BE2C (cell line): Measurements from ENCODE around the gene ARHGAP26.
"Not testable (repeated sequence)": the region's sequence is repeated elsewhere in the genome, so short reads cannot be mapped to it uniquely, and the experiment has no call there.

ENCODE experiments used
- DNase-seq: peaks from one replicate; pipeline ENCODE4 v3.0.0-alpha.2; 2020
- H3K27me3 ChIP-seq: fragments of 250-450 bp; sonication (Bioruptor Pico); 2 replicates; pipeline ENCODE4 v1.5.1; 2020; ENCODE audit warnings: mild to moderate bottlenecking
- H3K36me3 ChIP-seq: fragments of 250-450 bp; sonication (Bioruptor Pico); 2 replicates; pipeline ENCODE4 v1.5.1; 2020; ENCODE audit warnings: mild to moderate bottlenecking
- H3K4me1 ChIP-seq: fragments of 250-450 bp; sonication (Bioruptor Pico); 2 replicates; pipeline ENCODE4 v1.5.1; 2020
- H3K4me3 ChIP-seq: 2 replicates; pipeline ENCODE4 v1.5.1; 2011; ENCODE audit warnings: low read depth, low read length
- H3K9me3 ChIP-seq: fragments of 250-450 bp; sonication (Bioruptor Pico); 2 replicates; pipeline ENCODE4 v1.5.1; 2020
- TF ChIP-seq, protein P1 (sequence below): IDR thresholded peaks from 2 replicates; pipeline ENCODE4 v1.5.1; 2012; ENCODE audit warnings: mild to moderate bottlenecking, low read depth, low read length

ARHGAP26 gene

DNA sequence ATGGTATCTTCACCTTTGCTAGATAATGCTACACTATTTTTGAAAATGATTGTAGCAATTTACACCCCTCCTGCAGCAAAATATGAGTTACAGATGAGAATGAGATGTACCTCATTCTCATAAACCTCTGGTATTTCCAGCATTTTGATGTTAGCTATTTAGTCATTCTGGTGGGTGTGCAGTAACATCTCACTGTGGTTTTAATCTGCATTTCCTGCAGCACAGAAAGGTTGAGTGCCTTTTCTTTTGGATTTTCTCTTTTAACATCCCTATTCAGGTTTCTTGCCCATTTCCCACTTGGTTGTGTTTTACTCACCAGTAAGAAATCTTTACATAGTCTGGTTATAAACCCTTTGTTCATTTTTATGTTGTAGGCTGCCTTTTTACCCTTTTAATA, 427.1 kb downstream of the ARHGAP26 start:
- DNase-seq = no peak
- Histone ChIP-seq H3K36me3 (no peaks in the 10 kb centered on the region), H3K4me1 (no peaks in the 10 kb centered on the region; the same call in 1 of the 2 replicates), H3K27me3 (no peaks in the 10 kb centered on the region), H3K9me3 (no peaks in the 10 kb centered on the region), H3K4me3 (no peak overlapping the region)
- TF ChIP-seq, protein P1, sequence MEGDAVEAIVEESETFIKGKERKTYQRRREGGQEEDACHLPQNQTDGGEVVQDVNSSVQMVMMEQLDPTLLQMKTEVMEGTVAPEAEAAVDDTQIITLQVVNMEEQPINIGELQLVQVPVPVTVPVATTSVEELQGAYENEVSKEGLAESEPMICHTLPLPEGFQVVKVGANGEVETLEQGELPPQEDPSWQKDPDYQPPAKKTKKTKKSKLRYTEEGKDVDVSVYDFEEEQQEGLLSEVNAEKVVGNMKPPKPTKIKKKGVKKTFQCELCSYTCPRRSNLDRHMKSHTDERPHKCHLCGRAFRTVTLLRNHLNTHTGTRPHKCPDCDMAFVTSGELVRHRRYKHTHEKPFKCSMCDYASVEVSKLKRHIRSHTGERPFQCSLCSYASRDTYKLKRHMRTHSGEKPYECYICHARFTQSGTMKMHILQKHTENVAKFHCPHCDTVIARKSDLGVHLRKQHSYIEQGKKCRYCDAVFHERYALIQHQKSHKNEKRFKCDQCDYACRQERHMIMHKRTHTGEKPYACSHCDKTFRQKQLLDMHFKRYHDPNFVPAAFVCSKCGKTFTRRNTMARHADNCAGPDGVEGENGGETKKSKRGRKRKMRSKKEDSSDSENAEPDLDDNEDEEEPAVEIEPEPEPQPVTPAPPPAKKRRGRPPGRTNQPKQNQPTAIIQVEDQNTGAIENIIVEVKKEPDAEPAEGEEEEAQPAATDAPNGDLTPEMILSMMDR = no peak

DNA sequence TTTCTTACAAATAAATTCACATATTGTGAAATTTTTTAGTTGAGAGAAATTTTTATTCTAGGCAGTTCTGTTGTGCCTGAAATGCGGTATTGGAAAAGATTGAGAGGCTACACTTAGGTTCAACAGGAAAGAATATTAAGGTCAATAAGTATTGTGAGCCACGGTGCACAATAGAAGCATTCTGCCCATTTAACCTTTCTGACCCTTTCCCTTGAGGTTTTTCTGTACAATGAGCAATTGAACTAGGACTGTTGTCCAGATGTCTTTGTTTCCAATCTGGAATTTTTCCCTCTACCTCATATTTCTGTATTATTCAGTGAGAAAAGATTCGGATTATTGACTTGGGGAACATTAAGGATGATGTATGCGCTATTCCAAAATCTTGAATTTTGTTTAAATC, 428.2 kb downstream of the ARHGAP26 start:
- TF ChIP-seq, protein P1 = no peak
- no peak overlapping the region for H3K4me3 ChIP-seq
- no peaks in the 10 kb centered on the region for H3K27me3 ChIP-seq
- H3K9me3 ChIP-seq = no peaks in the 10 kb centered on the region
- DNase-seq = no peak
- H3K4me1 ChIP-seq = no peaks in the 10 kb centered on the region; the same call in 1 of the 2 replicates
- H3K36me3 ChIP-seq = no peaks in the 10 kb centered on the region

DNA sequence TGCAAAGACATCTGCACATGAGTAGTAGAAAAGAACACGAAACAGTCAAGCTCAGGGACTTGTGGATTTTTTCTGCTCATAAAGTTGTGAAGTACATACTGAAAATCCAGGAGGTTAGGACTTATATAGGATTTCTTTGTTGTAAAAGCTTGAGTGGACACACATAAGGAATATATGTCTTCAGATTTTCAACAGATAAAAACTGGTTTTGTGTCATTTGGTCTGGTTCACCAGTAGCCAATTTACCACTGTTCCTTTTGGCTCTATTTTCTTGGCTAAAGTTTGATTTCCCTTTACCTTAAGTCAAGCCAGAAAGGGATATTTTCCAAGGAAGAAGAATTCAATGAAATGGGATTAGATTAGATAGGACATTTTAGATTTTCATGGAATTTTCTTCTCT, 429.0 kb downstream of the ARHGAP26 start:
- Histone ChIP-seq H3K9me3 (no peaks in the 10 kb centered on the region), H3K36me3 (no peaks in the 10 kb centered on the region), H3K4me1 (no peaks in the 10 kb centered on the region; the same call in 1 of the 2 replicates), H3K27me3 (no peaks in the 10 kb centered on the region), H3K4me3 (no peak overlapping the region)
- TF ChIP-seq, protein P1 = no peak
- DNase-seq = no peak

DNA sequence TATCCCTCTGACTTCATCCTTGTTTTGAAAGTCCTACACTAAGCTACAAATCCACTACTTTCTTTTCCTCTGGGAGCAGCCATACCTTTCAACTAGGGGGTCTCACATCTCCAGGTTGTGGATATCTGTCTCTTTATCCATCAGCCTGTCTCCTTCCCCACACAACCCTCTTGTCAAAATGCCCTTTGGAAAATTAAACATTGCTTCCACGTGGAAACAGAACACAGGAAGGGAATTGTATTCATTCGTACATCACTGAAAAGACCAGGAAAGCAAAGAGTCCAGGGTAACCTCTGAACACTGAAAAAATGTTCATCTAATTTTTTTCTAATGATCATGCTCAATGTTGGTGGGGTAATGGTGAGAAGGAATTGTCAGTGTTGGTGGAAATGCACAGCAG, 429.7 kb downstream of the ARHGAP26 start:
- DNase-seq = no peak
- H3K27me3 ChIP-seq = no peaks in the 10 kb centered on the region
- TF ChIP-seq, protein P1 = no peak
- no peaks in the 10 kb centered on the region for H3K9me3 ChIP-seq
- no peaks in the 10 kb centered on the region; the same call in 1 of the 2 replicates for H3K4me1 ChIP-seq
- H3K36me3 ChIP-seq = no peaks in the 10 kb centered on the region
- H3K4me3 ChIP-seq = no peak overlapping the region

DNA sequence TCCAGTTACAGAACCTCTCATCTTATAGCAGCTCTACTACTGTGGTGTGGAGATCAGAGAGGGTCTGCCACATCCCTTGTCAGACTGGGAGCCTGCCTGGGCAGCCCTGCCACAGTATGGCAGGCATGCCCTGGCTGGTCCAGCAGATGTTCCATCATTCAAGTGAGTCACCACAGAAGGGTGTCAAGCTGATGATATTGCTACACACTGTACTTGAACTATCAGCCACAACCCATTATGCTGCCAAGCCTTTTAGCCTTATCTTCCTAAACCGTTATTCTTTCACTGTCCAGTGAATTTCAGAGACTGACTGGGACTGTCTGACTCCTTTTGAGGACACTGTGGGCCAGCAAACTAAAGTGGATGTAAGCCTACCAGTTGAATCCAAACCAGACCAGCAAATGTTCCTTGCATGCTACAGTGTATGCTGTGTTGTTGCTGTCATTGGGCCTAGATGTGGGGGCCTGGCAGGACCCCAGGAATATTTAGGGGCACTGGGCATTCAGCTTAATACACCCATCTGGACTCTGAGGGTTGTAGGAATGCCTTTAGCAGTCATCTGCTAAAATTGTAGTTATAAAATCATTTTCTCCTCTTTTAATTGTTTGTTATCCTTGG, 430.7 kb downstream of the ARHGAP26 start:
- DNase-seq = peak; percentile 50
- Histone ChIP-seq H3K27me3 (no peaks in the 10 kb centered on the region), H3K4me3 (no peak overlapping the region), H3K9me3 (no peaks in the 10 kb centered on the region), H3K4me1 (no peaks in the 10 kb centered on the region; the same call in 1 of the 2 replicates), H3K36me3 (no peaks in the 10 kb centered on the region)
- TF ChIP-seq, protein P1 = no peak

DNA sequence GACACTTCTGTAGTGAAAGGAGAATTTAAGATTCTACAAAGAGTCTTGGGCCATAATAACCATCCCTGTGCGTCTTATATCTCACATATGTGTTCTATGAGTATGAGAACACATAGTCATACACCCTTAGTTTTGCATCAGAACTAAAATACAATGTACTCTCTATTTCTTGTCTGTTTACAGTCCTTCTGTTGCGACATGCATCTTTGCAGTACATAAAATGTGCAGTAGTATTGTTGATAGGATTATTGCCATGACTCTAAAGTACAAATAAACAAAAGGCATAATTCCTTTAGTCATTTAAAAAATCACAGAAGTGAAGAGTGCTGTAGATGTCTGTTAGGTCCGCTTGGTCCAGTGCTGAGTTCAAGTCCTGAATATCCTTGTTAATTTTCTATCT, 431.4 kb downstream of the ARHGAP26 start:
- no peak for DNase-seq
- TF ChIP-seq, protein P1 = no peak
- Histone ChIP-seq H3K27me3 (no peaks in the 10 kb centered on the region), H3K9me3 (no peaks in the 10 kb centered on the region), H3K4me1 (no peaks in the 10 kb centered on the region; the same call in 1 of the 2 replicates), H3K36me3 (no peaks in the 10 kb centered on the region), H3K4me3 (no peak overlapping the region)

DNA sequence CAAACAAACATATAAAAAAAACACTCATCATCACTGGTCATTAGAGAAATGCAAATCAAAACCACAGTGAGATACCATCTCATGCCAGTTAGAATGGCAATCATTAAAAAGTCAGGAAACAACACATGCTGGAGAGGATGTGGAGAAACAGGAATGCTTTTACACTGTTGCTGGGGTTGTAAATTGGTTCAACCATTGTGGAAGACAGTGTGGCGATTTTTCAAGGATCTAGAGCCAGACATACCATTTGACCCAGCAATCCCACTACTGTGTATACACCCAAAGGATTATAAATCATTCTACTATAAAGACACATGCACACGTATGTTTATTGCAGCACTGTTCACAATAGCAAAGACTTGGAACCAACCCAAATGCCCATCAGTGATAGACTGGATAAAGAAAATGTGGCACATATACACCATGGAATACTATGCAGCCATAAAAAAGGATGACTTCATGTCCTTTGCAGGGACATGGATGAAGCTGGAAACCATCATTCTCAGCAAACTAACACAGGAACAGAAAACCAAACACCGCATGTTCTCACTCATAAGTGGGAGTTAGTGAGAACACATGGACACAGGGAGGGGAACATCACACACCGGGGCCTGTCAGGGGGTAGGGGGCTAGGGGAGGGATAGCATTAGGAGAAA, 433.3 kb downstream of the ARHGAP26 start:
- DNase-seq, H3K4me1 ChIP-seq, H3K27me3 ChIP-seq, H3K36me3 ChIP-seq, H3K9me3 ChIP-seq, H3K4me3 ChIP-seq: not testable (repeated sequence)
